HCT116 (cell line): ENCODE measurements around the gene TRIM9.

ENCODE experiments used
- CBX3 ChIP-seq: IDR thresholded peaks from 2 replicates; pipeline ENCODE4 v1.6.1; 2012; ENCODE audit warnings: low read depth
- CEBPB ChIP-seq: IDR thresholded peaks from 2 replicates; pipeline ENCODE4 v1.6.1; 2012; ENCODE audit warnings: low read depth
- EZH2phosphoT487 ChIP-seq: fragments of 200-600 bp; IDR thresholded peaks from 2 replicates; pipeline ENCODE4 v1.6.1; 2018; ENCODE audit warnings: antibody characterized with exemption, borderline replicate concordance
- POLR2A ChIP-seq: IDR thresholded peaks from 2 replicates; pipeline ENCODE4 v1.7.0; 2011; ENCODE audit warnings: borderline replicate concordance; ENCODE audit not compliant: insufficient read depth, insufficient read length; ENCODE audit errors: extremely low read depth
- POLR2AphosphoS5 ChIP-seq: IDR thresholded peaks from 2 replicates; pipeline ENCODE4 v1.6.1; 2011; ENCODE audit warnings: mild to moderate bottlenecking, low read depth, low read length, moderate library complexity
- RAD21 ChIP-seq: IDR thresholded peaks from 2 replicates; pipeline ENCODE4 v1.6.1; 2012; ENCODE audit warnings: low read depth, mild to moderate bottlenecking
- YY1 ChIP-seq: IDR thresholded peaks from 2 replicates; pipeline ENCODE4 v1.6.1; 2011; ENCODE audit warnings: low read length, low read depth, moderate library complexity, mild to moderate bottlenecking; ENCODE audit not compliant: insufficient replicate concordance; ENCODE audit errors: extremely low read depth
- ZNF274 ChIP-seq: fragments of 200-500 bp; sonication (Bioruptor generic); IDR thresholded peaks from 2 replicates; pipeline ENCODE4 v1.6.1; 2014; ENCODE audit warnings: mild to moderate bottlenecking, low read depth, low read length, inconsistent platforms
- TF ChIP-seq, protein P1 (sequence below), 3 experiments: fragments of 200-600 bp in 1 of 3; sonication (generic) in 1 of 3; IDR thresholded peaks in 2 of 3; conservative IDR thresholded peaks in 1 of 3; 2 replicates each; pipeline ENCODE4 v1.5.1; 2012 to 2017; ENCODE audit warnings: low read depth in 2 of 3, low read length in 2 of 3, antibody characterized with exemption in 1 of 3, borderline replicate concordance in 1 of 3, control low read depth in 1 of 3, mild to moderate bottlenecking in 1 of 3, mixed read lengths in 1 of 3, mixed run types in 1 of 3, moderate library complexity in 1 of 3; ENCODE audit not compliant: insufficient read depth in 1 of 3
- TF ChIP-seq, protein P2 (sequence below): IDR thresholded peaks from 2 replicates; pipeline ENCODE4 v1.6.1; 2012
- TF ChIP-seq, protein P3 (sequence below): IDR thresholded peaks from 2 replicates; pipeline ENCODE4 v1.6.1; 2012; ENCODE audit warnings: low read depth
- TF ChIP-seq, protein P4 (sequence below): IDR thresholded peaks from 2 replicates; pipeline ENCODE4 v1.6.1; 2012

DNA sequence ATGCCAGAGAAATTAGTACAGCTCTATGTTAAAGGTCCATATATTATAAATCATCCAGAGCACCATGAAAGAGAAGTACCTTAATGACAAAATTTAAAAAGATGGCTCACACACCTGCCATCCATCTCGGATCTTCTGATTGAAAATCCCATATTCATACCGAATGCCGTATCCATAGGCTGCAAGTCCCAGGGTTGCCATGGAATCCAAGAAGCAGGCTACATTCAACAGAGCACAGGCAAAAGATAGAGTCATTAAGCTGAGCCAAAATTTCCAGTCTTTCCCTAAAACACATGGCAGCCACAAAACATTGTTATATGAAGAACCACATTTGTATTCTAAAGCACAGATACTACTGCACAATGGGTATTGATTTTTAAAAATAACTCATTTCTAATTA lies 163.3 kb downstream of the TRIM9 start:
- TF ChIP-seq, protein P1, sequence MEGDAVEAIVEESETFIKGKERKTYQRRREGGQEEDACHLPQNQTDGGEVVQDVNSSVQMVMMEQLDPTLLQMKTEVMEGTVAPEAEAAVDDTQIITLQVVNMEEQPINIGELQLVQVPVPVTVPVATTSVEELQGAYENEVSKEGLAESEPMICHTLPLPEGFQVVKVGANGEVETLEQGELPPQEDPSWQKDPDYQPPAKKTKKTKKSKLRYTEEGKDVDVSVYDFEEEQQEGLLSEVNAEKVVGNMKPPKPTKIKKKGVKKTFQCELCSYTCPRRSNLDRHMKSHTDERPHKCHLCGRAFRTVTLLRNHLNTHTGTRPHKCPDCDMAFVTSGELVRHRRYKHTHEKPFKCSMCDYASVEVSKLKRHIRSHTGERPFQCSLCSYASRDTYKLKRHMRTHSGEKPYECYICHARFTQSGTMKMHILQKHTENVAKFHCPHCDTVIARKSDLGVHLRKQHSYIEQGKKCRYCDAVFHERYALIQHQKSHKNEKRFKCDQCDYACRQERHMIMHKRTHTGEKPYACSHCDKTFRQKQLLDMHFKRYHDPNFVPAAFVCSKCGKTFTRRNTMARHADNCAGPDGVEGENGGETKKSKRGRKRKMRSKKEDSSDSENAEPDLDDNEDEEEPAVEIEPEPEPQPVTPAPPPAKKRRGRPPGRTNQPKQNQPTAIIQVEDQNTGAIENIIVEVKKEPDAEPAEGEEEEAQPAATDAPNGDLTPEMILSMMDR (IDR thresholded peaks at IDR 0.05 in 2 of 3, conservative IDR thresholded peaks at IDR 0.05 in 1 of 3; ENCODE audit: borderline replicate concordance in 1 of 3, insufficient read depth in 1 of 3, low read depth in 2 of 3, low read length in 2 of 3) = no peak
- TF ChIP-seq RAD21 = no peak
- TF ChIP-seq, protein P2, sequence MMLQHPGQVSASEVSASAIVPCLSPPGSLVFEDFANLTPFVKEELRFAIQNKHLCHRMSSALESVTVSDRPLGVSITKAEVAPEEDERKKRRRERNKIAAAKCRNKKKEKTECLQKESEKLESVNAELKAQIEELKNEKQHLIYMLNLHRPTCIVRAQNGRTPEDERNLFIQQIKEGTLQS = no peak
- TF ChIP-seq YY1 = no peak
- TF ChIP-seq, protein P3, sequence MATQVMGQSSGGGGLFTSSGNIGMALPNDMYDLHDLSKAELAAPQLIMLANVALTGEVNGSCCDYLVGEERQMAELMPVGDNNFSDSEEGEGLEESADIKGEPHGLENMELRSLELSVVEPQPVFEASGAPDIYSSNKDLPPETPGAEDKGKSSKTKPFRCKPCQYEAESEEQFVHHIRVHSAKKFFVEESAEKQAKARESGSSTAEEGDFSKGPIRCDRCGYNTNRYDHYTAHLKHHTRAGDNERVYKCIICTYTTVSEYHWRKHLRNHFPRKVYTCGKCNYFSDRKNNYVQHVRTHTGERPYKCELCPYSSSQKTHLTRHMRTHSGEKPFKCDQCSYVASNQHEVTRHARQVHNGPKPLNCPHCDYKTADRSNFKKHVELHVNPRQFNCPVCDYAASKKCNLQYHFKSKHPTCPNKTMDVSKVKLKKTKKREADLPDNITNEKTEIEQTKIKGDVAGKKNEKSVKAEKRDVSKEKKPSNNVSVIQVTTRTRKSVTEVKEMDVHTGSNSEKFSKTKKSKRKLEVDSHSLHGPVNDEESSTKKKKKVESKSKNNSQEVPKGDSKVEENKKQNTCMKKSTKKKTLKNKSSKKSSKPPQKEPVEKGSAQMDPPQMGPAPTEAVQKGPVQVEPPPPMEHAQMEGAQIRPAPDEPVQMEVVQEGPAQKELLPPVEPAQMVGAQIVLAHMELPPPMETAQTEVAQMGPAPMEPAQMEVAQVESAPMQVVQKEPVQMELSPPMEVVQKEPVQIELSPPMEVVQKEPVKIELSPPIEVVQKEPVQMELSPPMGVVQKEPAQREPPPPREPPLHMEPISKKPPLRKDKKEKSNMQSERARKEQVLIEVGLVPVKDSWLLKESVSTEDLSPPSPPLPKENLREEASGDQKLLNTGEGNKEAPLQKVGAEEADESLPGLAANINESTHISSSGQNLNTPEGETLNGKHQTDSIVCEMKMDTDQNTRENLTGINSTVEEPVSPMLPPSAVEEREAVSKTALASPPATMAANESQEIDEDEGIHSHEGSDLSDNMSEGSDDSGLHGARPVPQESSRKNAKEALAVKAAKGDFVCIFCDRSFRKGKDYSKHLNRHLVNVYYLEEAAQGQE = no peak
- no peak for TF ChIP-seq CEBPB
- no peak for TF ChIP-seq POLR2AphosphoS5
- no peak for TF ChIP-seq POLR2A
- TF ChIP-seq, protein P4, sequence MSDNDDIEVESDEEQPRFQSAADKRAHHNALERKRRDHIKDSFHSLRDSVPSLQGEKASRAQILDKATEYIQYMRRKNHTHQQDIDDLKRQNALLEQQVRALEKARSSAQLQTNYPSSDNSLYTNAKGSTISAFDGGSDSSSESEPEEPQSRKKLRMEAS = no peak
- no peak for TF ChIP-seq EZH2phosphoT487
- TF ChIP-seq CBX3 = no peak
- TF ChIP-seq ZNF274 = no peak
